HL-60 (cell line): ENCODE measurements around the gene POU2F1.

ENCODE experiments used
- DNase-seq, 2 experiments: peaks; one replicate each; pipeline ENCODE4 v3.0.0-alpha.2; 2010 to 2020; ENCODE audit warnings: low read depth in 1 of 2, low spot score in 1 of 2
- H3K27ac ChIP-seq: fragments of 250-450 bp; sonication (Bioruptor Pico); replicated peaks from 2 replicates; pipeline ENCODE4 v1.5.1; 2020; ENCODE audit warnings: mild to moderate bottlenecking, moderate library complexity
- H3K27me3 ChIP-seq: fragments of 250-450 bp; sonication (Bioruptor Pico); 2 replicates; pipeline ENCODE4 v1.5.1; 2021; ENCODE audit warnings: mild to moderate bottlenecking, moderate library complexity; ENCODE audit not compliant: insufficient read depth, poor library complexity, severe bottlenecking
- H3K4me3 ChIP-seq: replicated peaks from 2 replicates; pipeline ENCODE4 v1.5.1; 2011; ENCODE audit warnings: mild to moderate bottlenecking, control low read depth, low read length; ENCODE audit not compliant: insufficient read depth
- CTCF ChIP-seq: IDR thresholded peaks from one replicate; pipeline ENCODE4 v1.5.1; 2011; ENCODE audit warnings: low read length, control low read depth, inconsistent platforms; ENCODE audit not compliant: insufficient read depth
- GABPA ChIP-seq: IDR thresholded peaks from 2 replicates; pipeline ENCODE4 v1.6.1; 2012; ENCODE audit warnings: low read depth
- POLR2AphosphoS5 ChIP-seq: IDR thresholded peaks from 2 replicates; pipeline ENCODE4 v1.6.1; 2012; ENCODE audit warnings: low read depth
- REST ChIP-seq: IDR thresholded peaks from 2 replicates; pipeline ENCODE4 v1.6.1; 2012; ENCODE audit warnings: low read depth; ENCODE audit not compliant: insufficient replicate concordance
- SPI1 ChIP-seq: IDR thresholded peaks from 2 replicates; pipeline ENCODE4 v1.6.1; 2012; ENCODE audit warnings: low read depth, mild to moderate bottlenecking, borderline replicate concordance

The POU2F1 gene

GRCh38 chr1:167263819-167264464, 43.3 kb downstream of the POU2F1 start:
- no peak for TF ChIP-seq POLR2AphosphoS5
- TF ChIP-seq SPI1 = peak; percentile 87
- TF ChIP-seq GABPA = no peak
- TF ChIP-seq REST = no peak
- TF ChIP-seq CTCF = no peak
- no peak for DNase-seq
- no peak overlapping the region for H3K4me3 ChIP-seq
- H3K27ac ChIP-seq = 0 out of 2 replicates have a peak overlapping the region, but pooled peaks have one; percentile 10
- no peaks in the 10 kb centered on the region for H3K27me3 ChIP-seq

- H3K27ac ChIP-seq = no peak overlapping the region
- H3K27me3 ChIP-seq = no peaks in the 10 kb centered on the region
Observed at GRCh38 chr1:167266965-167267364, 46.3 kb downstream of the POU2F1 start.

More at GRCh38 chr1:167266965-167267364, 46.3 kb downstream of the POU2F1 start:
- no peak overlapping the region for H3K4me3 ChIP-seq
- no peak for TF ChIP-seq GABPA
- no peak for TF ChIP-seq SPI1
- TF ChIP-seq POLR2AphosphoS5 = no peak
- TF ChIP-seq CTCF = no peak
- no peak for TF ChIP-seq REST
- DNase-seq = no peak
